Breast epithelium (tissue), 3 donors: ENCODE measurements around the gene RGS12.

Experiments used
- CTCF ChIP-seq, 3 donors: fragments of 450-650 bp; IDR thresholded peaks; one replicate each; pipeline ENCODE4 v1.5.1; 2016 to 2017; ENCODE audit warnings: antibody characterized with exemption in 3 of 3, mild to moderate bottlenecking in 3 of 3, moderate library complexity in 3 of 3
- POLR2A ChIP-seq: fragments of 450-650 bp; IDR thresholded peaks from one replicate; pipeline ENCODE4 v1.6.1; 2016; ENCODE audit warnings: antibody characterized with exemption, mild to moderate bottlenecking, moderate library complexity
- POLR2AphosphoS5 ChIP-seq, 3 donors: sonication (generic); formaldehyde crosslinking; IDR thresholded peaks; one replicate each; pipeline ENCODE4 v1.6.1; 2017; ENCODE audit warnings: antibody characterized with exemption in 3 of 3

GRCh38 chr4:3251691-3252479 lies 40.9 kb upstream of the RGS12 start:
- TF ChIP-seq CTCF (IDR thresholded peaks at IDR 0.05) (no peak), POLR2A (no peak), POLR2AphosphoS5 (IDR thresholded peaks at IDR 0.05) (no peak)
